GM23338 (cell line): Measurements from ENCODE around the gene CELSR1. TPM values are rescaled to one million over a fixed set of nuclear protein-coding genes. Genes with fewer than 3 reads are reported as not detected.

Source experiments
- ATAC-seq: fragments of 200-7000 bp; cut with Tn5 transposase; 3 replicates; pipeline ENCODE4 v1.9.1; 2020
- DNase-seq: peaks from one replicate; pipeline ENCODE4 v3.0.0-alpha.2; 2015; ENCODE audit warnings: low spot score
- H2AFZ ChIP-seq: fragments of 200-600 bp; sonication (generic); 2 replicates; pipeline ENCODE4 v1.8.0; 2016; ENCODE audit warnings: antibody characterized with exemption, mild to moderate bottlenecking, moderate library complexity
- H3F3A ChIP-seq: fragments of 200-600 bp; sonication (generic); replicated peaks from 2 replicates; pipeline ENCODE4 v1.8.0; 2017; ENCODE audit warnings: antibody characterized with exemption, mixed run types, low read depth
- H3K27ac ChIP-seq: fragments of 200-600 bp; sonication (generic); 2 replicates; pipeline ENCODE4 v1.6.1; 2016; ENCODE audit warnings: low read depth
- H3K27me3 ChIP-seq: fragments of 200-600 bp; sonication (generic); 2 replicates; pipeline ENCODE4 v1.8.0; 2016; ENCODE audit warnings: mild to moderate bottlenecking, mixed run types, moderate library complexity; ENCODE audit not compliant: insufficient read depth
- H3K36me3 ChIP-seq: fragments of 200-600 bp; sonication (generic); 2 replicates; pipeline ENCODE4 v1.8.0; 2016; ENCODE audit warnings: mild to moderate bottlenecking; ENCODE audit not compliant: insufficient read depth
- H3K4me1 ChIP-seq: fragments of 200-600 bp; sonication (generic); 2 replicates; pipeline ENCODE4 v1.8.0; 2016; ENCODE audit warnings: mild to moderate bottlenecking, moderate library complexity; ENCODE audit not compliant: insufficient read depth
- H3K4me2 ChIP-seq: fragments of 200-600 bp; sonication (generic); 2 replicates; pipeline ENCODE4 v1.7.1; 2017; ENCODE audit warnings: mixed run types
- H3K4me3 ChIP-seq: fragments of 200-600 bp; sonication (generic); 2 replicates; pipeline ENCODE4 v1.6.1; 2016; ENCODE audit warnings: mixed run types
- H3K79me2 ChIP-seq: fragments of 200-600 bp; sonication (generic); replicated peaks from 2 replicates; pipeline ENCODE4 v1.8.0; 2017; ENCODE audit warnings: mild to moderate bottlenecking; ENCODE audit not compliant: insufficient read depth
- H3K9me2 ChIP-seq: fragments of 200-600 bp; sonication (generic); 2 replicates; pipeline ENCODE4 v1.8.0; 2017; ENCODE audit not compliant: insufficient read depth
- H4K20me1 ChIP-seq: fragments of 200-600 bp; sonication (generic); replicated peaks from 2 replicates; pipeline ENCODE4 v1.8.0; 2017; ENCODE audit warnings: mild to moderate bottlenecking; ENCODE audit not compliant: insufficient read depth
- H3K27ac Mint-ChIP-seq: 2 replicates; pipeline ENCODE4 v1.8.0; 2020; ENCODE audit warnings: inconsistent platforms, mild to moderate bottlenecking, moderate library complexity, mixed read lengths
- H3K27me3 Mint-ChIP-seq: 3 replicates; pipeline ENCODE4 v1.8.0; 2022; ENCODE audit warnings: low read depth, mild to moderate bottlenecking, moderate library complexity, mixed read lengths, inconsistent platforms; ENCODE audit not compliant: insufficient read depth, poor library complexity
- H3K36me3 Mint-ChIP-seq: 3 replicates; pipeline ENCODE4 v1.8.0; 2021; ENCODE audit warnings: low read depth, mild to moderate bottlenecking, inconsistent platforms, moderate library complexity, mixed read lengths
- H3K4me1 Mint-ChIP-seq: 3 replicates; pipeline ENCODE4 v1.8.0; 2020; ENCODE audit warnings: mild to moderate bottlenecking, inconsistent platforms, mixed read lengths
- H3K4me3 Mint-ChIP-seq: 3 replicates; pipeline ENCODE4 v1.8.0; 2021; ENCODE audit warnings: moderate library complexity, mild to moderate bottlenecking, inconsistent platforms, mixed read lengths
- H3K9me3 Mint-ChIP-seq: 3 replicates; pipeline ENCODE4 v1.8.0; 2020; ENCODE audit warnings: moderate library complexity, mild to moderate bottlenecking, inconsistent platforms, mixed read lengths
- CREB1 ChIP-seq: fragments of 250-450 bp; sonication (Bioruptor Pico); IDR thresholded peaks from 2 replicates; pipeline ENCODE4 v1.5.0; 2020; ENCODE audit warnings: low read depth, mild to moderate bottlenecking, moderate library complexity
- JUNB ChIP-seq: IDR thresholded peaks from one replicate; pipeline ENCODE4 v1.6.1; 2016; ENCODE audit warnings: antibody characterized with exemption; ENCODE audit not compliant: unreplicated experiment
- NANOG ChIP-seq: IDR thresholded peaks from 2 replicates; pipeline ENCODE4 v1.6.1; 2016; ENCODE audit warnings: antibody characterized with exemption, borderline replicate concordance
- POLR2AphosphoS5 ChIP-seq: IDR thresholded peaks from 2 replicates; pipeline ENCODE4 v1.6.1; 2016; ENCODE audit warnings: antibody characterized with exemption, low read depth
- STAT1 ChIP-seq: IDR thresholded peaks from one replicate; pipeline ENCODE4 v1.6.1; 2016; ENCODE audit warnings: antibody characterized with exemption; ENCODE audit not compliant: unreplicated experiment
- ZNF331 ChIP-seq: fragments of 250-450 bp; sonication (Bioruptor Pico); IDR thresholded peaks from 2 replicates; pipeline ENCODE4 v1.5.0; 2020; ENCODE audit warnings: low read depth, mild to moderate bottlenecking, moderate library complexity
- polyA plus RNA-seq: library from polyadenylated mRNA; unstranded; fragments of >200 nt; fragmentation: Nextera tagmentation; extraction: Ambion mirVana; gene quantifications from 2 replicates; pipeline ENCODE4 v1.2.1, GENCODE V29; 2016
- total RNA-seq: library from RNA; depleted of rRNA; stranded (reverse); fragments of >200 nt; shearing (Covaris generic); gene quantifications from 2 replicates; pipeline ENCODE4 v1.2.3, GENCODE V29; 2014
- TF ChIP-seq, protein P1 (sequence below), 2 experiments: fragments of 200-600 bp in 1 of 2; sonication (generic) in 1 of 2; conservative IDR thresholded peaks; 2 replicates each; pipeline versions ENCODE4 v1.5.1 to v1.6.1; 2016 to 2017; ENCODE audit warnings: antibody characterized with exemption in 2 of 2, low read depth in 2 of 2, mild to moderate bottlenecking in 2 of 2, moderate library complexity in 1 of 2
- TF ChIP-seq, protein P2 (sequence below): fragments of 250-450 bp; sonication (Bioruptor Pico); IDR thresholded peaks from 2 replicates; pipeline ENCODE4 v1.5.0; 2020; ENCODE audit warnings: mild to moderate bottlenecking, moderate library complexity

Gene CELSR1
- total and polyA plus RNA-seq, 2 experiments from 2014 or later: 4.8 to 20.4 TPM

DNA sequence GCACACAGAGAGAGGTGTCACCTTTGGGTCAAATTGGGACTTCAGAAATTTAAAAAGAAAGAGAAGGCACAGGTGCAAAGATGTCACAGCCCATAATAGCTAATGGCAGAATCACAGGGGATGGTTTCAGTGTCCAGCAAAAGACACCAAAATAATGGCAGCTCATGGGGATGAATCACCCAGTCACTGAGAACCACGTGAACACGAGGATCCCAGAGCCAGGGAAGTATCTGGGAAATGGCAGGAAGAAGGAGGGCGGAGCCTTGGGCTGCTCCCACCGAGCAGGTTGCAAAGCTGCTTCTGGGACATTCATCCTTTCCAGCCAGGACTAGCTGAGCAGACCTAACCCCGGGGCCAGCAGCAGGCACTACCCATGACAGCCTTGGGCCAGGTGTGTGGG is 156.3 kb downstream of the CELSR1 start:
- no peaks in the 10 kb centered on the region for H3K27me3 ChIP-seq
- Mint-ChIP-seq H3K9me3 (no peaks in the 10 kb centered on the region; the same call in 2 of the 3 replicates), H3K27ac (no peak overlapping the region), H3K4me3 (no peak overlapping the region), H3K4me1 (peaks cover 36% of the 10 kb centered on the region), H3K36me3 (peaks cover 16% of the 10 kb centered on the region), H3K27me3 (peaks cover 11% of the 10 kb centered on the region)
- H2AFZ ChIP-seq: no peak overlapping the region
- H3K4me3 ChIP-seq: no peak overlapping the region
- H3K4me2 ChIP-seq: no peak overlapping the region
- peaks cover 21% of the 10 kb centered on the region for H3K4me1 ChIP-seq
- H3K27ac ChIP-seq: no peak overlapping the region
- H3K79me2 ChIP-seq: no peaks in the 10 kb centered on the region
- ATAC-seq: no peak
- no peaks in the 10 kb centered on the region for H3K36me3 ChIP-seq
- DNase-seq: no peak
- H3F3A ChIP-seq: 0 out of 2 replicates have a peak, but pooled peaks cover 5% of the 10 kb centered on the region
- TF ChIP-seq CREB1 (CRISPR knock-in tag) (no peak), POLR2AphosphoS5 (no peak), ZNF331 (CRISPR knock-in tag) (no peak), NANOG (no peak), JUNB (no peak), STAT1 (no peak)
- TF ChIP-seq, protein P1, sequence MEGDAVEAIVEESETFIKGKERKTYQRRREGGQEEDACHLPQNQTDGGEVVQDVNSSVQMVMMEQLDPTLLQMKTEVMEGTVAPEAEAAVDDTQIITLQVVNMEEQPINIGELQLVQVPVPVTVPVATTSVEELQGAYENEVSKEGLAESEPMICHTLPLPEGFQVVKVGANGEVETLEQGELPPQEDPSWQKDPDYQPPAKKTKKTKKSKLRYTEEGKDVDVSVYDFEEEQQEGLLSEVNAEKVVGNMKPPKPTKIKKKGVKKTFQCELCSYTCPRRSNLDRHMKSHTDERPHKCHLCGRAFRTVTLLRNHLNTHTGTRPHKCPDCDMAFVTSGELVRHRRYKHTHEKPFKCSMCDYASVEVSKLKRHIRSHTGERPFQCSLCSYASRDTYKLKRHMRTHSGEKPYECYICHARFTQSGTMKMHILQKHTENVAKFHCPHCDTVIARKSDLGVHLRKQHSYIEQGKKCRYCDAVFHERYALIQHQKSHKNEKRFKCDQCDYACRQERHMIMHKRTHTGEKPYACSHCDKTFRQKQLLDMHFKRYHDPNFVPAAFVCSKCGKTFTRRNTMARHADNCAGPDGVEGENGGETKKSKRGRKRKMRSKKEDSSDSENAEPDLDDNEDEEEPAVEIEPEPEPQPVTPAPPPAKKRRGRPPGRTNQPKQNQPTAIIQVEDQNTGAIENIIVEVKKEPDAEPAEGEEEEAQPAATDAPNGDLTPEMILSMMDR (conservative IDR thresholded peaks at IDR 0.05; ENCODE audit: low read depth in 2 of 2): no peak
- TF ChIP-seq, protein P2, sequence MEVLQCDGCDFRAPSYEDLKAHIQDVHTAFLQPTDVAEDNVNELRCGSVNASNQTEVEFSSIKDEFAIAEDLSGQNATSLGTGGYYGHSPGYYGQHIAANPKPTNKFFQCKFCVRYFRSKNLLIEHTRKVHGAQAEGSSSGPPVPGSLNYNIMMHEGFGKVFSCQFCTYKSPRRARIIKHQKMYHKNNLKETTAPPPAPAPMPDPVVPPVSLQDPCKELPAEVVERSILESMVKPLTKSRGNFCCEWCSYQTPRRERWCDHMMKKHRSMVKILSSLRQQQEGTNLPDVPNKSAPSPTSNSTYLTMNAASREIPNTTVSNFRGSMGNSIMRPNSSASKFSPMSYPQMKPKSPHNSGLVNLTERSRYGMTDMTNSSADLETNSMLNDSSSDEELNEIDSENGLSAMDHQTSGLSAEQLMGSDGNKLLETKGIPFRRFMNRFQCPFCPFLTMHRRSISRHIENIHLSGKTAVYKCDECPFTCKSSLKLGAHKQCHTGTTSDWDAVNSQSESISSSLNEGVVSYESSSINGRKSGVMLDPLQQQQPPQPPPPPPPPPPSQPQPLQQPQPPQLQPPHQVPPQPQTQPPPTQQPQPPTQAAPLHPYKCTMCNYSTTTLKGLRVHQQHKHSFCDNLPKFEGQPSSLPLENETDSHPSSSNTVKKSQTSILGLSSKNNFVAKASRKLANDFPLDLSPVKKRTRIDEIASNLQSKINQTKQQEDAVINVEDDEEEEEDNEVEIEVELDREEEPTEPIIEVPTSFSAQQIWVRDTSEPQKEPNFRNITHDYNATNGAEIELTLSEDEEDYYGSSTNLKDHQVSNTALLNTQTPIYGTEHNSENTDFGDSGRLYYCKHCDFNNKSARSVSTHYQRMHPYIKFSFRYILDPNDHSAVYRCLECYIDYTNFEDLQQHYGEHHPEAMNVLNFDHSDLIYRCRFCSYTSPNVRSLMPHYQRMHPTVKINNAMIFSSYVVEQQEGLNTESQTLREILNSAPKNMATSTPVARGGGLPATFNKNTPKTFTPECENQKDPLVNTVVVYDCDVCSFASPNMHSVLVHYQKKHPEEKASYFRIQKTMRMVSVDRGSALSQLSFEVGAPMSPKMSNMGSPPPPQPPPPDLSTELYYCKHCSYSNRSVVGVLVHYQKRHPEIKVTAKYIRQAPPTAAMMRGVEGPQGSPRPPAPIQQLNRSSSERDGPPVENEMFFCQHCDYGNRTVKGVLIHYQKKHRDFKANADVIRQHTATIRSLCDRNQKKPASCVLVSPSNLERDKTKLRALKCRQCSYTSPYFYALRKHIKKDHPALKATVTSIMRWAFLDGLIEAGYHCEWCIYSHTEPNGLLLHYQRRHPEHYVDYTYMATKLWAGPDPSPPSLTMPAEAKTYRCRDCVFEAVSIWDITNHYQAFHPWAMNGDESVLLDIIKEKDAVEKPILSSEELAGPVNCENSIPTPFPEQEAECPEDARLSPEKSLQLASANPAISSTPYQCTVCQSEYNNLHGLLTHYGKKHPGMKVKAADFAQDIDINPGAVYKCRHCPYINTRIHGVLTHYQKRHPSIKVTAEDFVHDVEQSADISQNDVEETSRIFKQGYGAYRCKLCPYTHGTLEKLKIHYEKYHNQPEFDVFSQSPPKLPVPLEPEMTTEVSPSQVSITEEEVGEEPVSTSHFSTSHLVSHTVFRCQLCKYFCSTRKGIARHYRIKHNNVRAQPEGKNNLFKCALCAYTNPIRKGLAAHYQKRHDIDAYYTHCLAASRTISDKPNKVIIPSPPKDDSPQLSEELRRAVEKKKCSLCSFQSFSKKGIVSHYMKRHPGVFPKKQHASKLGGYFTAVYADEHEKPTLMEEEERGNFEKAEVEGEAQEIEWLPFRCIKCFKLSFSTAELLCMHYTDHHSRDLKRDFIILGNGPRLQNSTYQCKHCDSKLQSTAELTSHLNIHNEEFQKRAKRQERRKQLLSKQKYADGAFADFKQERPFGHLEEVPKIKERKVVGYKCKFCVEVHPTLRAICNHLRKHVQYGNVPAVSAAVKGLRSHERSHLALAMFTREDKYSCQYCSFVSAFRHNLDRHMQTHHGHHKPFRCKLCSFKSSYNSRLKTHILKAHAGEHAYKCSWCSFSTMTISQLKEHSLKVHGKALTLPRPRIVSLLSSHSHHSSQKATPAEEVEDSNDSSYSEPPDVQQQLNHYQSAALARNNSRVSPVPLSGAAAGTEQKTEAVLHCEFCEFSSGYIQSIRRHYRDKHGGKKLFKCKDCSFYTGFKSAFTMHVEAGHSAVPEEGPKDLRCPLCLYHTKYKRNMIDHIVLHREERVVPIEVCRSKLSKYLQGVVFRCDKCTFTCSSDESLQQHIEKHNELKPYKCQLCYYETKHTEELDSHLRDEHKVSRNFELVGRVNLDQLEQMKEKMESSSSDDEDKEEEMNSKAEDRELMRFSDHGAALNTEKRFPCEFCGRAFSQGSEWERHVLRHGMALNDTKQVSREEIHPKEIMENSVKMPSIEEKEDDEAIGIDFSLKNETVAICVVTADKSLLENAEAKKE (CRISPR knock-in tag): no peak
- no peaks in the 10 kb centered on the region for H4K20me1 ChIP-seq
- H3K9me2 ChIP-seq: no peaks in the 10 kb centered on the region
